Kasumi-1 (cell line): ENCODE measurements around the gene ELP4.
A peak's percentile ranks its signal among the peaks of the same experiment; 100 is the strongest.
"Not testable (repeated sequence)": the region's sequence is repeated elsewhere in the genome, so short reads cannot be mapped to it uniquely, and the experiment has no call there.

Source experiments
- DNase-seq, 2 experiments: peaks; one replicate each; lab custom pipeline; 2025; lab: John Stamatoyannopoulos, UW

The ELP4 gene

DNA sequence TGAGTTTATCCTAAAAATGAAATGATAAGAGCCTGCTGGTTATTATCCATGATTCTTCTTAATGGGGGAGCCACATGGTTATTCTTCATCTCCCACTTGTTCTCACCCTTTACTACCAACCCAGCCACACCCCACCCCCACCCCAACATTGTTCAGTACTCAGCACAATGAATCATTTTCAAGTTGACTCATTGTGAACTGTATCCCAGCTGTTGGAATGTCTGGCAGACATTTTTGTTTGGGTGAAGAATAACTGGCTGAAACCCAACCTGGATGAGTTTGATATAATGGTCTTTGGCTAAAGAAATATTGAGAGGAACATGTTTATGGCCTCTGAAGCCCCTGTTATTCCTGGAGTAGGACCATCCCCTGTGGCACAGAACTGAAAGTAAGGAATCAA, 136.2 kb downstream of the ELP4 start:
- DNase-seq, result no peak

DNA sequence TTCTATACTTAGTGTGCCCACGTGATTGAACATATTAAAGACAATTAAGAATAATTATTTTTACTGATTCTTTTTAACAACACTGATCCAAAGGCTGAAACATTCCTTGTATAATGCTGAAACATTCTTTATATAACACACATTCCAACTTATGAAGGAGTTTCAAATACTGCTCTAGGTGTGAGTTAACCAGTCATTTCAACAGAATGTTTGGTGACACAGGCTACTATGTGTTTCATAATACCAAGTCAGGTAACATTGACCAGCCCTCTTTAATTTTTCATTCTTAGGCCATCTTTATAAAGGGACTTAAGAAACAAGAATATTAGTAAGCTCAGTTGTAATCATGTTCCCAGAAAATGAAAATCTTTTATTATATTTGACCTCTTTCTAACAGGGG, 136.6 kb downstream of the ELP4 start:
- no peak for DNase-seq

DNA sequence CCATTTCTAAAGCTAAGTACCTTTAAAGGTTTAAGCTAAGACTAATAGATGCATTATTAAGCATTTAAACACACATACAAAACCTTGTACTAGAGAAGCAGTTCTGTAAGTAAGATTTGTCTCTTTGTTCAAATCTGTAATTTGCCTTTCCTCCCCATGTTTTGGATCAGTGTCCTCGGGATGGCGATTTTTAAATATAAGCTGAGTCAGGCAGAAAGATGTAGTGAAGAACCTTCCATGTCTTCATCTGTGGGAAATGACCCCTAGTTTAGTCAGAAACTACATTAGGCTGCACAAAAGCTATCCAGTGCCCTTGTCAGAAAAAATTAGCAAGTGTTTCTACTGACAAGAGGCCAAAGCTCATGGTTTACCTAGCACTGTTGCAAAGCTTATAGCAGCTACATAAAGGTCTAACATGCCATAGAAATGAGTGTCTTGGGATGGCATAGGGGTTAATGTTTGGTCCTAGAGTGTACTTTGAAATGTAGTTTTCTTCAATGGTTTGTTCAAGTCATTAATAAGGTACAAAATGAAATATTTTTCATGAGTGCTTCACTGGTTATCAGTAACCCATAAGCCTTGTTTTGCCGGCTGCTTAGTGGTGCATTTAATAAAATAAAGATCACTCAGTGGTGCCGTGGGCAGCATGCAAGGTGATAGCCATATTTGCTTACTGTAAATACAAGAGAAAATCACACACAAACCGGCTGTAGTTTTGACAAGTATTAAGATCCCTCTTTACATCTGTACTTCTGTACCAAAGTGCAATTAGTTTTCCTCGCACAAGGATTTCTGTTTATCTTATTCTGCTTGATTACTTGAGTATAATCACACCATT, 139.8 kb downstream of the ELP4 start:
- no peak for DNase-seq

DNA sequence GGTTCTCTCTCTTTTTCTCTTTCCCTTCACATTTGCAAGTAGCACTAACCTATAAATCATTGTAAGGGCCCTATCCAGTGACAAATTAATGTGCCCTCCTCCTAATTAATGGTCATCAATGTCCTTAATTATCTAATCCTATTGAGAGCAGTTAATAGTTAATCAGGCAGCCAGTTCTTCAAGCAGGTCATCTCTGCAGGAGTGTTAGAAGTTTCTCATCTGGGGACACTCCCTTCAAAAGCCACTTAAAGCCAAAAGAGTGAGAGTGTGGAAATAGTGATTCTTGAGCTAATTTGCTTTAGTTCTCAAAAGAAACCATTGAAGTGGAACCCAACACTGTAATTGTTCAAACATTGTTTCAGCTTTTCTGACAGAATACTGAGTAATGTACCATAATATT, 141.6 kb downstream of the ELP4 start:
- DNase-seq, result no peak

DNA sequence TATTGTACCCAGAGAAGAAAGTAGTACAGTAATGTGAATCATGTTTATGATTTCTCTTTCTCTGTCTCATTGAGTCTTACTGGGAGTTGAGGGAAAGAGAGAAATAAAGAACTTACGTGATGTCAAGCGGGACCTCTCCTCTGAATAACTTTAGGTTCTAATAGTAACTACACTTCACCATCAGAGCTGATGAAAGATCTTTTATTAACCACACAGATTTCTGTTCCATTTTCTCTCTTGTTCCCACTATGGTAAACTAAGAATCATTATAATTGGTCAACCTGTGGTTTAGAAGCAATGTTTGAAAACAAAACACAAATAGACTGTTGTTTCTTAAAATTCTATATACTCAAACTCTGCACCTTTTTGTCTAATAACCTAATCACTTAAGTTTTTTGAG, 142.3 kb downstream of the ELP4 start:
- DNase-seq, result no peak

DNA sequence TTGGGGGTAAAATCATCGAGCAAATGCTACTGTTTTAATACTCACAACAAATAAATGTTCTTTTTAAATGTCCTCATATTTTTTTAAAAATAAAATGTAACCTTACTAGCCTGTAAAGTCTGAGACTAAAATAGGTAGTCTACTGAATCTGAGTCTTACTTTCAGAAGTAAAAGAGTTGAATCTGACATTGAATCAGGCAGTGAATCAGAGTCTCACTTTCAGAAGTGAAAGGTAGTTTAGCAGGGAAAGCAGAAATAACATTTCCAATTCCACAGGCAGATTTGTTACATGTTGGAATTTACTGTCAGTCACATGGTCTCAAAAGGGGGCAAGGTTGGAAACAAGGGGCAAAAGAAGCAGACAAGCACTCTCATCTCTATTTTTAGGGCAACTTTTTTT, 143.0 kb downstream of the ELP4 start:
- no peak for DNase-seq

DNA sequence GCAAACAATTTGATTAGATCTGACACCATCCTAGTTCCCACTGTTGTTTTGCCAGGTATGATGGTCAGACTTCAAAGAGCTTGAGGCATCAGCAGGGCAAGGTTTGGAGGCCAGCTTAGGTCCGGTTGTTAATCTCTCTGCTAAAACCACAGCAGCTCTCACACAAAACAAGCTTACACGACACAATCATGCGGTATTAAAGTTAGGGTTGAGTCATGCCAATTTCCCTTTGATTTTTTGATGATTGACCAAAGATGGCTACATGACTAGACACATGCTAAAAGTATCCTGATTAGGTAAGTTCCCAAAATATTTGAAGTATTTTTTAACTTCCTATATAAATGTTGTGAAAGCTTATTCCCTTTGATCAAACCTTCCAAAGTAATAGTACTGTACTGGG, 145.9 kb downstream of the ELP4 start:
- DNase-seq, result no peak

DNA sequence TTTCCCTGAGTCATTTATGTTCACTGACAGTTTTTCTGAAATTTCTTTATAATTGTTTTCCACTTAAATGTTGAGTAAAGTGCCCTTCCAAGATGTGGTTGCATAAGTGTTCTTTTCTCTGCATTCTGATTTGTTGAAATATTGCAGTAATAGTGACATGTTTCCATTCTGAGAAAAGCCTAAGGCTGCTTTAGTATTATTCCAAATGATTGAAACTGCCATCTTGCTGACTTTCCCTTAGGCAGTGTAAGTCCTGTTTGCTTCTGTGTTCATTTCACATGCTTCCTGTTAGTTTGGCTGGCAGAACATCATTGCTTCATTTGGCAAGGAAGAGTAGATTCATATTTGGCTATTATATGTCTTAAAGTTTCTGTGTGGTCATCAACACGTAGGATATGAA, 146.5 kb downstream of the ELP4 start:
- DNase-seq, result no peak

DNA sequence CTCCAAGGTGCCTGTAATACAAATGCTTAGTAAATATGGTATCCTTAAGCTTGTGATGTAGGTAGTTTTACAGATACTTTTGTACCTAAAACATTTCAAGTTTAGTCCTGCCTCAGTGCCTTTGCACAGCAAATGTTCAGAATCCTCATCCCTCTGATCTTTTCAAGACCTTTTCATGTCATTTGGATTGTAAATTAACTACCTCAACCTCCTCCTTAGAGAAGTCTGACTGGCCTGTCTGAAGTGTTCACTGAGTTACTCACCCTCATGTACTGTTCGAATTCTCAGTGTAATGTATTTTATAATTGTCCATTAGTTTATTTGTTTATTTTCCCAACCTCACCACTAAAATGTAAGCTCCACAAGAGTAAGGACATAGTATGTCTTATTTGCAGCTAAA, 147.5 kb downstream of the ELP4 start:
- no peak for DNase-seq

DNA sequence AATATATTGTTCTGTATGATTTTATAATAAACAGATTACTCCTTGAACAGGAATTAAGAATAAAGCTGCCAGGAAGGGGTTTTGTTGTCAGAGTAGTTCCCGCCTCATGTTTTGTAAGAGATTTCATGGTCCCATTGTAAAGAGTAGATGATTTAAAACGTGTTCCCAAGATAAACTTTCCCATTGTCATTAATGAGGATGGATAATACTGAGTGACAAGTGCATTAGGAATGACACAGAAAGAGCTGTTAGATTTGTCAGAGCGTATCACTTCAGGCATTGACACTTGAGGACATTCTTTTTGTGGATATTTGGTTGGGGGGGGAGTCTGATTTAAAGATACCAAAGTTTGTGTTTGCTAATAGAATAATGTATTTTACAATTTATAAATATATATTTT, 154.6 kb downstream of the ELP4 start:
- DNase-seq, result no peak

DNA sequence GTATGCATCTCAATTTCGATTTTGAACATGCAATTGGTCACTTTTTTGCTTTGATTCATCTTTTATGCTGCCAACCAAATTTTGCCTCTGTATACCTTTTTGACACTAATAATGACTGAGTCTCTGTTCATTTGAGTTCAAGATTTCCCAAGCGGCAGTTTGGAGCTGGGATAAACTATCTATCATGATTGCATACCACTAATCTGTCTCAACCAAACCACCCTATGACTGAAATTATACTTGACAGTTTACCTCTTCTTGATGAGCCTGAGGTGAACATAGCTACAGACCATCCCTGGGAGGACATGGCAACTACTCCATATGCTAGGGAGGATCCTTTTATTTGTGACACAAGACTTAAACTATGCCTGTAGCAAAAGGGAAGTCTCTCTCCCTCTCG, 155.4 kb downstream of the ELP4 start:
- no peak for DNase-seq

DNA sequence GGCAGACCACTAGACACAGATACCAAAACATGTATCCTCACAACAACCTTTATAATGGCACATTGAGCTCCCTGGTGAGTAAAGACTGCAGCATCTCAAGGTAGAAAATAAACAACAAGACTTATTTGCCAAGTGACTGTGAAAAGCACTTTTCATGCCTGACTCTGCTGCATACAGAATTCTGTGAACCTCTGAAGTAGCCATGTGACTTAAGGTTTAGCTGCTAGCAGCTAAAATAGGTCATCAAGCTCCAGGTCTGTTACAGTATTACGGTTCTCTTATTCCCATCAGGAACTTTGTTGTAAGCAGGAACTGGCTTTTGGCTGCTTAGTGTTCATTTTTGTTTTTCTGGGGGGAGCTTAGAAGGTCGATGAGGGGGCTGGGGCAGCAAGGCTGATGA, 162.1 kb downstream of the ELP4 start:
- DNase-seq, result no peak

DNA sequence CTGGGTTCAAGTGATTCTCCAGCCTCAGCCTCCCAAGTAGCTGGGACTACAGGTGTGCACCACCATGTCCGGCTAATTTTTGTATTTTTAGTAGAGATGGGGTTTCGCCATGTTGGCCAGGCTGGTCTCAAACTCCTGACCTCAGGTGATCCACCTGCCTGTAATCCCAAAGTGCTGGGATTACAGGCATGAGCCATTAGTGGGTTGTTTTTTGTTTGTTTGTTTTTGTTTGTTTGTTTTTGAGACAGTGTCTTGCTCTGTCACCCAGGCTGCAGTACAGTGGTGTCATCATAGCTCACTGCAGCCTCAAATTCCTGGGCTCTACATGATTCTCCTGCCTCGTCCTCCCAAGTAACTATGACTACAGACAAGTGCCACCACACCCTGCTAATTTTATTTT, 163.5 kb downstream of the ELP4 start:
- not testable (repeated sequence) for DNase-seq

DNA sequence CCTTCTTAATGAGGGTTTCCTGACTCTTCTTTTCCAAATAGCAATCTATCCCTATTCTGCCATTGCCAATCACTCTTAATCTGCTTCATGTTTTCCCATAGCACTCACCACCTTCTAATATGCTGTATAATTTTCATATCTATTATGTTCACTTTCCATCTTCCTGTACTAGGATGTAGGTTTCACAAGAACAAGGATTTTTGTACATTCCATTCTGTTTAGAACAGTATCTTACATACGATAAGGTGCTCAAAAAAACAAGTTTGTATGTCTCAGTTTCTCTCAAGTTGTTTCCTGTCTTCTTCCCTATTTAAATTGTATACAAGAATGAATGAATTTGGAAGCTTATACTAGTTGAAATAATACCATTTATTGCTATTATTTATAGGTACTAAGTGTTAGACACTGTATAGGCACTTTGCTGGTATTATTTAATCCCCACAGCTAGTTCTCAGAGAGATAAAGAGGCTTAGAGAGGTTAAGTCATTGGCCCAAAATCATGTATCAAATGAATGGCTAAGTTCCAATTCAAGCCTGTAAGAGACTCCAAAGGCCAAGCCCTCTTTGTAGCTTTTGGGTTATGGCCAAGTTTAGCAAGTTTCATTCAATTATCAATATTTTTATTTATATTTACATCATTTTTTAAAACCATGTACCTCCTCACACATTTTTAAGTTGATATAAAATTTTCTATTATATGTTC, 166.9 kb downstream of the ELP4 start:
- no peak for DNase-seq

DNA sequence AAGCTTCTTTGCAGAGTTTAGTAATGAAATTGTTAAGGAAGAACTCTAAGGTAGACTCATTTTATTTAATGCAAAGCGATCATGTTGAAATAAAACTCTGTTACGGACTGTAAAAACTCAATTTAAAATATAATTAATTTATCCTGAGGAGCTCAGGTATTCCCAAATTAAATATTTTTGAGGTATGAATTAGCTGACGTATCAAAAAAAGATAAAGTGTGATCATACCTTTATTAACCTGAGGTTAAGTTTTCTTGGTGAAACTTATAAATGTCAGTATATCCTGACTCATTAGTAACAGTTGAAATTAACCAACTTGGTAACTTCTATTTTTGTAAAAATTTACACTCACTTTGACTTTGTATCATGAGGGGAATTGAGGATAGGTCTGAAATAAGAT, 171.2 kb downstream of the ELP4 start:
- no peak for DNase-seq

DNA sequence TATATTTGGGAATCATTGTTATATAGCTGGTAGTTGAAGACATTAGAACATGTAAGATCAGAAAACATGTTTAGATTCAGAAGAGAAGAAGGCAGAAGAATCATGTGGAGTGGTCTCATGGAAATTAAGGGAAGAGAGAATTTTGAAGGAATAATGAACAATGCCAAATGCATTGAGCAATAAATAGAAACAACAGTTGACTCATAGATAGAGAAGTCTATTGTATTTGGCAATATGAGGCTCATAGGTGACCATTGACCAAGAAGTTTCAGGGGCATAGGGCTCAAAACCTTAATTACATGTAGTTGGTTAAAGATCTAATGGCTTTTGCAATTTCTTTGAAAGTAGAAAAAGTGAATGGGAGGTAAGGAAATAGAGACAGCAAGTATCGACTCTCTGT, 177.7 kb downstream of the ELP4 start:
- no peak for DNase-seq

DNA sequence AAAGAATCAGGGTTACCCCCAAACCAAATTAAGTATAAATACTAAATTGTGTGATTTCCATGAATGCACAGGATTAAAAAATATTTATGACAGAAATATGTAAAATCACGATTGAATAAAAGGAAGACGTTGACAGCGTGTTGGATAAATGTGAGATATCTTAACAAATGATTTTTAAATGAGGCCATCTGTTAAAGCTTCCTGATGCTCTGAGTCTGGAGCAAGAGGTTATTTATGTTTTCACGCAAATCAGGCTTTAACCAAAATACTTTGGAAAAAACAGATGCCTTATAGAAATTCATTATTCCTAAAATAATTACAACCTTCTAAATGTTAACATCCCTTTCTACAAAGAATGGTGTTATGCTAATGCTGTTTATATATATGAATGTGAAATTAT, 178.3 kb downstream of the ELP4 start:
- DNase-seq, result no peak

DNA sequence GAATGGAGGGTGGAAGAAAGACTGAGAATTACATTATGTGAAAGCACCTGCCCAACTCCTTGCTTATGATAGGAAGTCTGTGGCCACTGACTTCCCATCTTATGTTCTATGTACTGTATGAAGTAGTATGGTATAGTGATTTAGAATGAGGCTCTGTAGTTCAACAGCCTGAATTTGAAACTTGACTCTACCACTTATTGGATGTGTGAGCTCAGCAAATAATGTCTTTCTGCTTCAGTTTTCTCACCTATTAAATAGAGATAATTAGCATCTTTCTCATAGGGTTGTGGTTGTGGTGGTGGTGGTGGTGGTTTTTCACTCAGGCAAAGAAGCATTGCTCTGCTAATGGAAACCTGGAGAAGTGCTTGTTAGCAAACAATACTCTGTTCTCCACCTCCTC, 180.0 kb downstream of the ELP4 start:
- no peak for DNase-seq

DNA sequence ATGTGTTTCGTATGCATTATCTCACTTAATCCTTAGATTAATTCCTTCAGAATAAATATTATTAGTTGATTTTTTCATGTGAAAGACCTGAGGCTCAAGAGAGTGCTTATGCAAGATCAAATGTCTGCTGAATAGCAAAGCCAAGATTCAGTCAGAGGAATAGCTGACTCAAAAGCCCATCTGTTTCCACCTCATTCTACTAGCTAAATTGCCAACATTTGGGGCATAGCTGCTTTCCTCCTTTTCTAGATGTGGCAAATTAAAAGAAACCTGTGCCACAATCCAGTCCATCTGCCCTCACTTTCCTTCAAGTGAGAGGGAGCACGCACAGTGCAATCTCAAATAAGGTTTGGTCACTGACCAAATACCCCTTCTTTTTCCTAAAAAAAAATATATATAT, 180.5 kb downstream of the ELP4 start:
- DNase-seq, result no peak

DNA sequence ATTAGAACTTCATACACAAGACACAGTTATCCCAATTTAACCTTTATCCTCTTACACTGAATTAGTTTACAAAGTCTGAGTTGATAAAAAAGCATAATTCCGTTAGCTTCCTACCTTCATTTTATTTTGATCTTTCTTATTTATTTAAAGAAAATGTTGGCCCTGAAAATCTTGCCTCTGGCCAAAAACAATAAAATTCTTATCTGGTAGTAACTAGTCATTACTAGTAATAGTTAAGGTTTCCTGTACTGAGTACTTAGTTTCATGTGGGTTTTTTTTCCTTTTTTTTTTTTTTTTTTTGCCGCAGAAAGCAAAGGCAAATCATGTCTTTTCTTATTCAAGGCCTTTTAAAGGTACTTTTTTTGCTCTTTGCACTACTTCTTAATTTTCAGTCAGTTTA, 180.9 kb downstream of the ELP4 start:
- DNase-seq, result no peak

DNA sequence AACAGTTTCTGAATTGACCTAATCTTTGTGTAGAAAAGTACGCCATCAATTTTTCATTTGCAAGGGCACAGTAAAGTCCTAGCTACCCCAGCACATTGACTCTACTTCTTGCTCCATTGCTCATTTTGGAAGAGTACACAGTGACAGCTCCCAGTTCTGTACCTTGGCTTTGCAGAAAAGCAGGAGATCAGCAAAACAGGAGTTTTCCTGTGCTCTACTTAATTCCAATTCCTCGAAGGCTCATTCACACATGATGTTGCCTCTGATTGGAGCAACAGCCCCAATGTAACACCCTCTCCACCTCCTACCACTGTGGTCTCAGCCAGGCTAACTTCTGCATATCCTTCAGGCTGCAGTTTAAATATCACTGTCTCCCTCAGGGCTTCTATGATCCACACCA, 182.9 kb downstream of the ELP4 start:
- no peak for DNase-seq

DNA sequence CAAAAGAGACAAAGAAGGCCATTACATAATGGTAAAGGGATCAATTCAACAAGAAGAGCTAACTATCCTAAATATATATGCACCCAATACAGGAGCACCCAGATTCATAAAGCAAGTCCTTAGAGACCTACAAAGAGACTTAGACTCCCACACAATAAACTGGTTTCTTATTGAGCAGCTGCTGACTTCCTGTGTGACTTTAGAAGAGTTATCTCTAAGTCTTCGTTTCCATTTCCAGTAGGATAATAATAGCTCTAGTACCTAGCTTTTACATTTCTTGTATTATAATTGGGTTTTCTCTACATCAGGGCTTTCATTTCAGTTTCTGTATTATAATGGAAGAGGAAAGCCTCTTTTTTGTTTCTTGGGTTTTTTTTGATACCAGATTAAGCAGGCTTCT, 187.5 kb downstream of the ELP4 start:
- DNase-seq, result peak; percentile 5 to 8

DNA sequence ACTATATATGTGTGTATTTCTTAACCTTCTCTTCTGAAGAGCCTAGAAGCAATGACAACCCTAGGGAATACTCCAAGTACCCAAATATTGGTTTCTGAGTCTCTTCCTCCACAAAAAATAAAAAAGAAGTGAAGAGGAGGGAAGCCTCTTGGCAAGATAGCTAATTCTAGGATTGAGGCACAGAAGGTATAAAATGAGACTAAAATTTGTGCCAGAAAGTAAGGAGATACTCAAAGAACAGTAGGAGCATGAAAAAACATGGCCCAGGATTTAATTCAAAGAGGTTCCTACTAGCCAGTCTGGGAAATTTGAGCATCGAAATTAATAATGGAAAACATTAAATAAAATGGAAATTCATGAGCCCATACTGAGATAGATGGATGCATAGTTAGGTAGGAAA, 189.5 kb downstream of the ELP4 start:
- no peak for DNase-seq

DNA sequence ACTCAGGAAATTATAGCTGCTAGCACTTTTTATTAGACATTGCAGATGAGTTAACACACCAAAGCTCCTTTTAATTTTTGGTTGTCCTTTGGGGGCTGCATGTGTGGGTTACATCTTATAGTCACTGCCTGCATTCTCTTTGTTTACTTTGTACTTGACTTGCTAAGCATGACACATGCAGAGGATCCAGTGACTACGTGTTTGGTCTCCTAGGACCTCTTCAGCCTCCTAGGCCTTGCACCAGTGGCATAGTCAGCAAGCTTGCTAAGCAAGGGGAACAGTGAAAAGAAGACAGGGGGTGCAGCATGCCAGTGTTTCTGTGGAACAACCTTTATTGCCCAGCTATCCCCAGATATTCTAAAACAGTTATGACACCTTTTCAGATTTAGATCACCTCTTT, 193.4 kb downstream of the ELP4 start:
- DNase-seq, result no peak
